ENCODE data around the gene RPSA. TPM values are rescaled to one million over a fixed set of nuclear protein-coding genes. Genes with fewer than 3 reads are reported as not detected.

Gene RPSA
- total RNA-seq, 1 experiment from 2014 or later: 2,077 TPM

DNA sequence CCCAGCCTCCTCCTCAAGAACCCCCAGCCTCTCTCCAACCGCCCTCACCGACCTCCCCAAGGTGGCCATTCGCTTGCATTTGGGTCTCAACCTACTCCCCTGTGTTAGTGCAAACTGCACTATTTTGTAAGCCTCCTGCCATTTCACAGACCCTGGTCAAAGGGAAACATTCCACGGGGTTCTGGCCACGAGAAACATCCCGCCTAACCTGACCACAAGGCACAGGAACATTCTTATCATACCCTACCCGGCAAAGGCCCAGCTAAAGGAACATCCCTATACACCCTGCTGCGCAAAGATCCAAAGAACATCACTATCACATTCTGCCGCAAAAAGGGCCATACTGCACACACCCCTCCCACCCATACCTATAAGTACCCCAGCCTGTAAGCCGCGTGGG lies 22.9 kb downstream of the RPSA start:
- Histone ChIP-seq H2AK5ac (ENCODE audit: insufficient read length, low read length) (no peak overlapping the region), H3K79me2 (ENCODE audit: insufficient read depth, low read length) (no peaks in the 10 kb centered on the region), H2BK12ac (ENCODE audit: insufficient read length, low read depth, low read length) (no peak overlapping the region), H3K27me3 (ENCODE audit: insufficient read depth, low read length) (no peaks in the 10 kb centered on the region), H4K91ac (ENCODE audit: insufficient read length, low read depth, low read length) (no peak overlapping the region), H3T11ph (ENCODE audit: low read length) (no peak overlapping the region), H2BK15ac (ENCODE audit: low read depth, low read length) (no peak overlapping the region), H2AFZ (ENCODE audit: low read length) (no peak overlapping the region), H2BK20ac (ENCODE audit: low read depth, low read length, poor library complexity, severe bottlenecking) (no peak overlapping the region), H3K4me2 (ENCODE audit: insufficient read depth, insufficient read length, low read length) (no peak overlapping the region), H3K56ac (ENCODE audit: insufficient read length, low read depth, low read length) (no peak overlapping the region), H4K8ac (replicated peaks; ENCODE audit: insufficient read length, low read depth, low read length) (no peak overlapping the region), H3K14ac (ENCODE audit: insufficient read depth, low read length) (no peak overlapping the region), H4K5ac (ENCODE audit: insufficient read length, low read depth, low read length) (no peak overlapping the region), H3K23ac (ENCODE audit: insufficient read length, low read depth, low read length) (no peak overlapping the region), H4K20me1 (ENCODE audit: control insufficient read depth, insufficient read depth, insufficient read length) (no peaks in the 10 kb centered on the region), H3K79me1 (ENCODE audit: insufficient read depth, low read depth, low read length, poor library complexity, severe bottlenecking) (no peaks in the 10 kb centered on the region), H2BK120ac (ENCODE audit: low read depth, low read length, poor library complexity, severe bottlenecking) (no peak overlapping the region), H3K9ac (ENCODE audit: extremely low read depth, insufficient read length, low read length) (no peak overlapping the region), H3K23me2 (ENCODE audit: insufficient read length, low read depth, low read length, poor library complexity, severe bottlenecking) (no peaks in the 10 kb centered on the region), H3K18ac (ENCODE audit: insufficient read length, low read depth, low read length) (no peak overlapping the region), H3K4me1 (ENCODE audit: insufficient read depth, low read length) (no peaks in the 10 kb centered on the region), H3K9me3 (ENCODE audit: control insufficient read depth, low read depth, low read length) (no peaks in the 10 kb centered on the region), H3K4ac (ENCODE audit: low read depth, low read length) (no peak overlapping the region), H2BK5ac (ENCODE audit: insufficient read length, low read length) (no peak overlapping the region), H3K27ac (ENCODE audit: insufficient read length, low read depth, low read length) (no peak overlapping the region)
- no CpG with 5 or more reads among the region's 11 CpGs for WGBS (ENCODE audit: extremely low coverage, insufficient read length, low lambda C conversion rate)
- Mint-ChIP-seq H3K9me3 (no peaks in the 10 kb centered on the region), H3K4me3 (no peak overlapping the region; a peak in 1 of 5 replicates), H3K27me3 (ENCODE audit: low read depth) (peaks cover 6% of the 10 kb centered on the region), H3K36me3 (ENCODE audit: insufficient read depth in 1 of 3, low read depth in 3 of 3) (no peaks in the 10 kb centered on the region), H3K27ac (no peak overlapping the region), H3K4me1 (no peaks in the 10 kb centered on the region)
- TF ChIP-seq, protein P1, sequence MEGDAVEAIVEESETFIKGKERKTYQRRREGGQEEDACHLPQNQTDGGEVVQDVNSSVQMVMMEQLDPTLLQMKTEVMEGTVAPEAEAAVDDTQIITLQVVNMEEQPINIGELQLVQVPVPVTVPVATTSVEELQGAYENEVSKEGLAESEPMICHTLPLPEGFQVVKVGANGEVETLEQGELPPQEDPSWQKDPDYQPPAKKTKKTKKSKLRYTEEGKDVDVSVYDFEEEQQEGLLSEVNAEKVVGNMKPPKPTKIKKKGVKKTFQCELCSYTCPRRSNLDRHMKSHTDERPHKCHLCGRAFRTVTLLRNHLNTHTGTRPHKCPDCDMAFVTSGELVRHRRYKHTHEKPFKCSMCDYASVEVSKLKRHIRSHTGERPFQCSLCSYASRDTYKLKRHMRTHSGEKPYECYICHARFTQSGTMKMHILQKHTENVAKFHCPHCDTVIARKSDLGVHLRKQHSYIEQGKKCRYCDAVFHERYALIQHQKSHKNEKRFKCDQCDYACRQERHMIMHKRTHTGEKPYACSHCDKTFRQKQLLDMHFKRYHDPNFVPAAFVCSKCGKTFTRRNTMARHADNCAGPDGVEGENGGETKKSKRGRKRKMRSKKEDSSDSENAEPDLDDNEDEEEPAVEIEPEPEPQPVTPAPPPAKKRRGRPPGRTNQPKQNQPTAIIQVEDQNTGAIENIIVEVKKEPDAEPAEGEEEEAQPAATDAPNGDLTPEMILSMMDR (conservative IDR thresholded peaks at IDR 0.05): no peak
- no peak for DNase-seq
